Testis (tissue), 2 donors: ENCODE data around the gene CDC14A.

Experiments
- POLR2A ChIP-seq: fragments of 450-650 bp; IDR thresholded peaks from one replicate; pipeline ENCODE4 v1.6.1; 2017; ENCODE audit warnings: antibody characterized with exemption, mild to moderate bottlenecking, moderate library complexity
- TF ChIP-seq, protein P1 (sequence below), 3 experiments: fragments of 450-650 bp in 2 of 3; fragments of 200-600 bp in 1 of 3; sonication (generic) in 1 of 3; IDR thresholded peaks; one replicate each; pipeline ENCODE4 v1.5.1; 2016 to 2019; ENCODE audit warnings: antibody characterized with exemption in 3 of 3, mild to moderate bottlenecking in 2 of 3, moderate library complexity in 1 of 3

DNA sequence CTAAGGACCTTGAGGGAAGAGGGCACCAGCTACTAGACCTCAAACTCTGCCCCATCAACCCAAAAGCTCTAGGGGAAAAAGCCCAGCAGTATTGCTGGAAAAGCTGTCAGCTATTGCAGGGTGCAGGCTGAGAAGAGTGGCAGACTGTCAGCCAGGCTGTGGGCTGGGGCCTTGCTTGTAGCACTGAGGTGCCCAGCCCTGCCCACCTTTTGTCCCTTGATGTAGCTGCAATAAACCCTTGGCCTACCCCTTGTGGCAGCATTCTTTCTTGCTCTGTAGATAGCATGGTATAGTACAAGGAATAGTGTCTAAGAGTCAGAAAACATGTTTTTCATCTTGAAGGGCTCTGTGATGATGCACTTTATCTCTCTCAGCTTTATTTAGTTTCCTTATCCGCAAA lies 39.4 kb downstream of the CDC14A start:
- no peak for TF ChIP-seq POLR2A
- TF ChIP-seq, protein P1, sequence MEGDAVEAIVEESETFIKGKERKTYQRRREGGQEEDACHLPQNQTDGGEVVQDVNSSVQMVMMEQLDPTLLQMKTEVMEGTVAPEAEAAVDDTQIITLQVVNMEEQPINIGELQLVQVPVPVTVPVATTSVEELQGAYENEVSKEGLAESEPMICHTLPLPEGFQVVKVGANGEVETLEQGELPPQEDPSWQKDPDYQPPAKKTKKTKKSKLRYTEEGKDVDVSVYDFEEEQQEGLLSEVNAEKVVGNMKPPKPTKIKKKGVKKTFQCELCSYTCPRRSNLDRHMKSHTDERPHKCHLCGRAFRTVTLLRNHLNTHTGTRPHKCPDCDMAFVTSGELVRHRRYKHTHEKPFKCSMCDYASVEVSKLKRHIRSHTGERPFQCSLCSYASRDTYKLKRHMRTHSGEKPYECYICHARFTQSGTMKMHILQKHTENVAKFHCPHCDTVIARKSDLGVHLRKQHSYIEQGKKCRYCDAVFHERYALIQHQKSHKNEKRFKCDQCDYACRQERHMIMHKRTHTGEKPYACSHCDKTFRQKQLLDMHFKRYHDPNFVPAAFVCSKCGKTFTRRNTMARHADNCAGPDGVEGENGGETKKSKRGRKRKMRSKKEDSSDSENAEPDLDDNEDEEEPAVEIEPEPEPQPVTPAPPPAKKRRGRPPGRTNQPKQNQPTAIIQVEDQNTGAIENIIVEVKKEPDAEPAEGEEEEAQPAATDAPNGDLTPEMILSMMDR (IDR thresholded peaks at IDR 0.05): no peak
